K562 (cell line): ENCODE measurements around the gene RCE1.

Experiments
- EZH2 ChIP-seq: IDR thresholded peaks from 2 replicates; pipeline ENCODE4 v1.6.1; 2012; ENCODE audit warnings: low read depth, mild to moderate bottlenecking, inconsistent platforms, low read length, borderline replicate concordance
- HIVEP1 ChIP-seq: fragments of 250-450 bp; sonication (Bioruptor Pico); IDR thresholded peaks from 2 replicates; pipeline ENCODE4 v1.4.0; 2020; ENCODE audit warnings: mild to moderate bottlenecking
- POLR2A ChIP-seq: fragments of 450-650 bp; conservative IDR thresholded peaks from 2 replicates; pipeline ENCODE4 v1.6.1; 2016
- POLR2G ChIP-seq: fragments of 200-400 bp; formaldehyde crosslinking; IDR thresholded peaks from 2 replicates; pipeline ENCODE4 v1.6.1; 2017; ENCODE audit warnings: low read depth, mild to moderate bottlenecking, antibody characterized with exemption, low read length, moderate library complexity
- SP2 ChIP-seq: IDR thresholded peaks from 2 replicates; pipeline ENCODE4 v1.6.1; 2011; ENCODE audit warnings: mild to moderate bottlenecking, low read depth, low read length, moderate library complexity; ENCODE audit not compliant: poor library complexity, severe bottlenecking; ENCODE audit errors: extremely low read depth
- ZNF121 ChIP-seq: sonication (generic); formaldehyde crosslinking; conservative IDR thresholded peaks from 2 replicates; pipeline ENCODE4 v1.8.0; 2022; ENCODE audit warnings: missing genetic modification reagents
- ZNF324 ChIP-seq: fragments of 250-450 bp; sonication (Bioruptor Pico); IDR thresholded peaks from 2 replicates; pipeline ENCODE4 v1.4.0; 2020; ENCODE audit warnings: mild to moderate bottlenecking
- TF ChIP-seq, protein P1 (sequence below), 2 experiments: fragments of 450-650 bp in 1 of 2; sonication (generic) in 1 of 2; formaldehyde crosslinking in 1 of 2; IDR thresholded peaks; 2 replicates each; pipeline versions ENCODE4 v1.7.1 to v1.9.0; 2016 to 2022; ENCODE audit warnings: inconsistent platforms in 1 of 2, mild to moderate bottlenecking in 1 of 2, missing genetic modification reagents in 1 of 2
- TF ChIP-seq, protein P2 (sequence below), 3 experiments: IDR thresholded peaks in 2 of 3; conservative IDR thresholded peaks in 1 of 3; 2 replicates each; pipeline ENCODE4 v1.5.1; 2011 to 2012; ENCODE audit warnings: low read length in 3 of 3, mild to moderate bottlenecking in 3 of 3, control low read depth in 2 of 3, improper control_type of control experiment in 1 of 3, inconsistent platforms in 1 of 3, low read depth in 1 of 3, mixed read lengths in 1 of 3, moderate library complexity in 1 of 3; ENCODE audit not compliant: insufficient read depth in 2 of 3
- TF ChIP-seq, protein P3 (sequence below): fragments of 450-650 bp; IDR thresholded peaks from 2 replicates; pipeline ENCODE4 v1.6.1; 2017; ENCODE audit warnings: antibody characterized with exemption, mild to moderate bottlenecking

DNA sequence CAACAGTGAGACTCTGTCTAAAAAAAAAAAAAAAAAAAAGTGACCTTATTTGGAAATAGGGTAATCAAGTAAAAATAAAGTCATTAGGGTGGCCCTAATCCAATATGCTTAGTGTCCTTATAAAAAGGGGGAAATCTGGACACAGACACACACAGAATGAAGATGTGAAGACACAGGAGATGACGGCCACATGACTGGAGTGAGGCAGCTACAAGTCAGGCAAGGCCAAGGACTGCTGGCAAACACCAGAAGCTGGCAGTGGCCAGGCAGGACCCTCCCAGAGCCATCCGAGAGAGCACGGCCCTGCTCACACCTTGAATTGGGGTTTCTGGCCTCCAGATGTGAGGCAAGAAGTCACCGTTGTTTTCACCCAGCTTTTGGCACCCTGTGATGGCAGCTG, 42.2 kb downstream of the RCE1 start:
- TF ChIP-seq SP2 (no peak), EZH2 (no peak), ZNF324 (CRISPR knock-in tag) (no peak), ZNF121 (CRISPR knock-in tag) (no peak), POLR2G (no peak), POLR2A (no peak), HIVEP1 (CRISPR knock-in tag) (no peak)
- TF ChIP-seq, protein P1, sequence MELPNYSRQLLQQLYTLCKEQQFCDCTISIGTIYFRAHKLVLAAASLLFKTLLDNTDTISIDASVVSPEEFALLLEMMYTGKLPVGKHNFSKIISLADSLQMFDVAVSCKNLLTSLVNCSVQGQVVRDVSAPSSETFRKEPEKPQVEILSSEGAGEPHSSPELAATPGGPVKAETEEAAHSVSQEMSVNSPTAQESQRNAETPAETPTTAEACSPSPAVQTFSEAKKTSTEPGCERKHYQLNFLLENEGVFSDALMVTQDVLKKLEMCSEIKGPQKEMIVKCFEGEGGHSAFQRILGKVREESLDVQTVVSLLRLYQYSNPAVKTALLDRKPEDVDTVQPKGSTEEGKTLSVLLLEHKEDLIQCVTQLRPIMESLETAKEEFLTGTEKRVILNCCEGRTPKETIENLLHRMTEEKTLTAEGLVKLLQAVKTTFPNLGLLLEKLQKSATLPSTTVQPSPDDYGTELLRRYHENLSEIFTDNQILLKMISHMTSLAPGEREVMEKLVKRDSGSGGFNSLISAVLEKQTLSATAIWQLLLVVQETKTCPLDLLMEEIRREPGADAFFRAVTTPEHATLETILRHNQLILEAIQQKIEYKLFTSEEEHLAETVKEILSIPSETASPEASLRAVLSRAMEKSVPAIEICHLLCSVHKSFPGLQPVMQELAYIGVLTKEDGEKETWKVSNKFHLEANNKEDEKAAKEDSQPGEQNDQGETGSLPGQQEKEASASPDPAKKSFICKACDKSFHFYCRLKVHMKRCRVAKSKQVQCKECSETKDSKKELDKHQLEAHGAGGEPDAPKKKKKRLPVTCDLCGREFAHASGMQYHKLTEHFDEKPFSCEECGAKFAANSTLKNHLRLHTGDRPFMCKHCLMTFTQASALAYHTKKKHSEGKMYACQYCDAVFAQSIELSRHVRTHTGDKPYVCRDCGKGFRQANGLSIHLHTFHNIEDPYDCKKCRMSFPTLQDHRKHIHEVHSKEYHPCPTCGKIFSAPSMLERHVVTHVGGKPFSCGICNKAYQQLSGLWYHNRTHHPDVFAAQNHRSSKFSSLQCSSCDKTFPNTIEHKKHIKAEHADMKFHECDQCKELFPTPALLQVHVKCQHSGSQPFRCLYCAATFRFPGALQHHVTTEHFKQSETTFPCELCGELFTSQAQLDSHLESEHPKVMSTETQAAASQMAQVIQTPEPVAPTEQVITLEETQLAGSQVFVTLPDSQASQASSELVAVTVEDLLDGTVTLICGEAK (IDR thresholded peaks at IDR 0.05) = no peak
- TF ChIP-seq, protein P1 (CRISPR knock-in tag; IDR thresholded peaks at IDR 0.05) = no peak
- TF ChIP-seq, protein P2, sequence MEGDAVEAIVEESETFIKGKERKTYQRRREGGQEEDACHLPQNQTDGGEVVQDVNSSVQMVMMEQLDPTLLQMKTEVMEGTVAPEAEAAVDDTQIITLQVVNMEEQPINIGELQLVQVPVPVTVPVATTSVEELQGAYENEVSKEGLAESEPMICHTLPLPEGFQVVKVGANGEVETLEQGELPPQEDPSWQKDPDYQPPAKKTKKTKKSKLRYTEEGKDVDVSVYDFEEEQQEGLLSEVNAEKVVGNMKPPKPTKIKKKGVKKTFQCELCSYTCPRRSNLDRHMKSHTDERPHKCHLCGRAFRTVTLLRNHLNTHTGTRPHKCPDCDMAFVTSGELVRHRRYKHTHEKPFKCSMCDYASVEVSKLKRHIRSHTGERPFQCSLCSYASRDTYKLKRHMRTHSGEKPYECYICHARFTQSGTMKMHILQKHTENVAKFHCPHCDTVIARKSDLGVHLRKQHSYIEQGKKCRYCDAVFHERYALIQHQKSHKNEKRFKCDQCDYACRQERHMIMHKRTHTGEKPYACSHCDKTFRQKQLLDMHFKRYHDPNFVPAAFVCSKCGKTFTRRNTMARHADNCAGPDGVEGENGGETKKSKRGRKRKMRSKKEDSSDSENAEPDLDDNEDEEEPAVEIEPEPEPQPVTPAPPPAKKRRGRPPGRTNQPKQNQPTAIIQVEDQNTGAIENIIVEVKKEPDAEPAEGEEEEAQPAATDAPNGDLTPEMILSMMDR (IDR thresholded peaks at IDR 0.05 in 2 of 3, conservative IDR thresholded peaks at IDR 0.05 in 1 of 3; ENCODE audit: insufficient read depth in 2 of 3, low read depth in 1 of 3, low read length in 3 of 3) = no peak
- TF ChIP-seq, protein P3, sequence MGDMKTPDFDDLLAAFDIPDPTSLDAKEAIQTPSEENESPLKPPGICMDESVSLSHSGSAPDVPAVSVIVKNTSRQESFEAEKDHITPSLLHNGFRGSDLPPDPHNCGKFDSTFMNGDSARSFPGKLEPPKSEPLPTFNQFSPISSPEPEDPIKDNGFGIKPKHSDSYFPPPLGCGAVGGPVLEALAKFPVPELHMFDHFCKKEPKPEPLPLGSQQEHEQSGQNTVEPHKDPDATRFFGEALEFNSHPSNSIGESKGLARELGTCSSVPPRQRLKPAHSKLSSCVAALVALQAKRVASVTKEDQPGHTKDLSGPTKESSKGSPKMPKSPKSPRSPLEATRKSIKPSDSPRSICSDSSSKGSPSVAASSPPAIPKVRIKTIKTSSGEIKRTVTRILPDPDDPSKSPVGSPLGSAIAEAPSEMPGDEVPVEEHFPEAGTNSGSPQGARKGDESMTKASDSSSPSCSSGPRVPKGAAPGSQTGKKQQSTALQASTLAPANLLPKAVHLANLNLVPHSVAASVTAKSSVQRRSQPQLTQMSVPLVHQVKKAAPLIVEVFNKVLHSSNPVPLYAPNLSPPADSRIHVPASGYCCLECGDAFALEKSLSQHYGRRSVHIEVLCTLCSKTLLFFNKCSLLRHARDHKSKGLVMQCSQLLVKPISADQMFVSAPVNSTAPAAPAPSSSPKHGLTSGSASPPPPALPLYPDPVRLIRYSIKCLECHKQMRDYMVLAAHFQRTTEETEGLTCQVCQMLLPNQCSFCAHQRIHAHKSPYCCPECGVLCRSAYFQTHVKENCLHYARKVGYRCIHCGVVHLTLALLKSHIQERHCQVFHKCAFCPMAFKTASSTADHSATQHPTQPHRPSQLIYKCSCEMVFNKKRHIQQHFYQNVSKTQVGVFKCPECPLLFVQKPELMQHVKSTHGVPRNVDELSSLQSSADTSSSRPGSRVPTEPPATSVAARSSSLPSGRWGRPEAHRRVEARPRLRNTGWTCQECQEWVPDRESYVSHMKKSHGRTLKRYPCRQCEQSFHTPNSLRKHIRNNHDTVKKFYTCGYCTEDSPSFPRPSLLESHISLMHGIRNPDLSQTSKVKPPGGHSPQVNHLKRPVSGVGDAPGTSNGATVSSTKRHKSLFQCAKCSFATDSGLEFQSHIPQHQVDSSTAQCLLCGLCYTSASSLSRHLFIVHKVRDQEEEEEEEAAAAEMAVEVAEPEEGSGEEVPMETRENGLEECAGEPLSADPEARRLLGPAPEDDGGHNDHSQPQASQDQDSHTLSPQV = no peak
